Activated B cell treated with CpG ODN at 0.5 μM for 24 hours (primary cell): Measurements from ENCODE around the gene EIF4G1. TPM values are rescaled to one million over a fixed set of nuclear protein-coding genes. Genes with fewer than 3 reads are reported as not detected.

Experiments
- ATAC-seq: fragments of 200-7000 bp; cut with Tn5 transposase; one replicate; pipeline ENCODE4 v1.10.0; 2021; ENCODE audit warnings: low read depth, mild to moderate bottlenecking, moderate library complexity
- CTCF ChIA-PET: fragments of 350-600 bp; sonication (Branson Sonifier 250); formaldehyde crosslinking; loops from one replicate; lab custom pipeline; 2021; ENCODE audit warnings: antibody characterized with exemption; lab: Charles Lee
- POLR2A ChIA-PET: fragments of 350-600 bp; sonication (Branson Sonifier 250); formaldehyde crosslinking; loops from one replicate; lab custom pipeline; 2021; ENCODE audit warnings: antibody characterized with exemption; lab: Charles Lee
- DNase-seq: peaks from one replicate; pipeline ENCODE4 v3.0.0; 2022
- H3K27ac Mint-ChIP-seq: one replicate; pipeline ENCODE4 v1.8.0; 2020; ENCODE audit warnings: mixed read lengths
- H3K27me3 Mint-ChIP-seq: one replicate; pipeline ENCODE4 v1.8.0; 2021; ENCODE audit warnings: mixed read lengths
- H3K36me3 Mint-ChIP-seq: one replicate; pipeline ENCODE4 v1.8.0; 2021; ENCODE audit warnings: low read depth, mixed read lengths
- H3K4me1 Mint-ChIP-seq: one replicate; pipeline ENCODE4 v1.8.0; 2021; ENCODE audit warnings: mixed read lengths
- H3K4me3 Mint-ChIP-seq: one replicate; pipeline ENCODE4 v1.8.0; 2020; ENCODE audit warnings: mild to moderate bottlenecking, mixed read lengths
- H3K9me3 Mint-ChIP-seq: one replicate; pipeline ENCODE4 v1.8.0; 2020; ENCODE audit warnings: mixed read lengths
- intact Hi-C: fragments of 100-400 bp; cut with micrococcal nuclease; formaldehyde crosslinking; loops from one replicate; pipeline ENCODE4 v1.15.1; 2024
- total RNA-seq: library from RNA; stranded (reverse); gene quantifications from 2 replicates; pipeline ENCODE4 v1.2.3, GENCODE V29; 2022
- TF ChIP-seq, protein P1 (sequence below): fragments of 200-600 bp; IDR thresholded peaks from one replicate; pipeline ENCODE4 v1.8.0; 2022; ENCODE audit warnings: antibody characterized with exemption, mild to moderate bottlenecking

Gene EIF4G1
- total RNA-seq, 1 donor from 2014 or later: 319 TPM

- Mint-ChIP-seq H3K9me3 (no peaks in the 10 kb centered on the region), H3K27me3 (no peaks in the 10 kb centered on the region), H3K27ac (no peak overlapping the region), H3K36me3 (peaks cover 41% of the 10 kb centered on the region), H3K4me3 (no peak overlapping the region), H3K4me1 (peaks cover 14% of the 10 kb centered on the region)
- ATAC-seq (no peak), DNase-seq (no peak)
- CTCF ChIA-PET: no interaction called here
- intact Hi-C loops: no loop called here
- POLR2A ChIA-PET: no interaction called here
- TF ChIP-seq, protein P1, sequence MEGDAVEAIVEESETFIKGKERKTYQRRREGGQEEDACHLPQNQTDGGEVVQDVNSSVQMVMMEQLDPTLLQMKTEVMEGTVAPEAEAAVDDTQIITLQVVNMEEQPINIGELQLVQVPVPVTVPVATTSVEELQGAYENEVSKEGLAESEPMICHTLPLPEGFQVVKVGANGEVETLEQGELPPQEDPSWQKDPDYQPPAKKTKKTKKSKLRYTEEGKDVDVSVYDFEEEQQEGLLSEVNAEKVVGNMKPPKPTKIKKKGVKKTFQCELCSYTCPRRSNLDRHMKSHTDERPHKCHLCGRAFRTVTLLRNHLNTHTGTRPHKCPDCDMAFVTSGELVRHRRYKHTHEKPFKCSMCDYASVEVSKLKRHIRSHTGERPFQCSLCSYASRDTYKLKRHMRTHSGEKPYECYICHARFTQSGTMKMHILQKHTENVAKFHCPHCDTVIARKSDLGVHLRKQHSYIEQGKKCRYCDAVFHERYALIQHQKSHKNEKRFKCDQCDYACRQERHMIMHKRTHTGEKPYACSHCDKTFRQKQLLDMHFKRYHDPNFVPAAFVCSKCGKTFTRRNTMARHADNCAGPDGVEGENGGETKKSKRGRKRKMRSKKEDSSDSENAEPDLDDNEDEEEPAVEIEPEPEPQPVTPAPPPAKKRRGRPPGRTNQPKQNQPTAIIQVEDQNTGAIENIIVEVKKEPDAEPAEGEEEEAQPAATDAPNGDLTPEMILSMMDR: no peak
These were observed 54.3 kb downstream of the EIF4G1 start for GRCh38 chr3:184368586-184369183.

DNA sequence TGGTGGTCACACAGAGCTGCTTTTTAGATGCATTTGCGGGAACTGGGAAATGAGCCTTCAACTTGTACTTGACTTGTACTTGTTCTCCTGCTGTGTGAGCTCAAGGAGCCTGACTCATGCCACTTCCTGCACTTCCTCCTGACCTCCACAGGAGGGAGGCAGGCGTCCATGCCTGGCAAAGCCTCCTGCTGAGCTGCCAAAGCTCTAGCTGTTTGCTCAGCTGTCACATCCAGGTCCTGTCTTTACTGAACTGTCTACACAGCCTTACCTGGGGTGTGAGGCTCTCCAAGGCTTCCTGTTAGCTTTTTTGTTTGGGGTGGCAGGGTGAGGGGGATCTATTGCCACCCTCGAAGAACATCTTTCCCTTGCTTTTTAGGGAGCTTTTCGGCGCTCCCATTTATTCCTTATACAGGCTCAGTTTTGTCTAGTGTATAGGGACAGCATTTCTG, 57.2 kb downstream of the EIF4G1 start:
- CTCF ChIA-PET: interaction anchor here (0.6 to 5.3 kb wide), 11 partner anchors 9 to 377 kb away, joined by 3 to 75 read pairs (median 4); partner anchors contain the start of gene EPHB3
- intact Hi-C loops: loop anchor here (1.0 to 2.0 kb wide), 4 partner anchors 142 to 406 kb away; no protein-coding TSS in a partner anchor
- Mint-ChIP-seq H3K4me3 (no peak overlapping the region), H3K9me3 (no peaks in the 10 kb centered on the region), H3K27me3 (peaks cover 15% of the 10 kb centered on the region), H3K4me1 (peaks cover 2% of the 10 kb centered on the region), H3K36me3 (peaks cover 31% of the 10 kb centered on the region), H3K27ac (no peak overlapping the region)
- peak; percentile 97 for ATAC-seq
- DNase-seq: no peak
- TF ChIP-seq, protein P1: no peak
- POLR2A ChIA-PET: no interaction called here

- ChIA-PET CTCF (interaction anchor here (1.2 to 5.3 kb wide), 6 partner anchors 9 to 189 kb away, joined by 3 to 75 read pairs (median 9); partner anchors contain the start of gene EPHB3), POLR2A (interaction anchor here (1.1 kb wide), 1 partner anchor 10 kb away, joined by 3 read pairs; no protein-coding TSS in a partner anchor)
- H3K27ac Mint-ChIP-seq: no peak overlapping the region
- no peak for ATAC-seq
- TF ChIP-seq, protein P1: no peak
- H3K9me3 Mint-ChIP-seq: no peaks in the 10 kb centered on the region
- no peak for DNase-seq
- peaks cover 23% of the 10 kb centered on the region for H3K36me3 Mint-ChIP-seq
- intact Hi-C loops: no loop called here
- H3K4me3 Mint-ChIP-seq: no peak overlapping the region
- H3K27me3 Mint-ChIP-seq: peaks cover 22% of the 10 kb centered on the region
- H3K4me1 Mint-ChIP-seq: peaks cover 2% of the 10 kb centered on the region
These were observed 58.0 kb downstream of the EIF4G1 start for GRCh38 chr3:184372296-184372821.

GRCh38 chr3:184372911-184373310, 58.5 kb downstream of the EIF4G1 start:
- CTCF ChIA-PET: interaction anchor here (1.9 to 5.3 kb wide), 3 partner anchors 8 to 169 kb away, joined by 4 to 75 read pairs (median 39); no protein-coding TSS in a partner anchor
- H3K27ac Mint-ChIP-seq: no peak overlapping the region

More at GRCh38 chr3:184372911-184373310, 58.5 kb downstream of the EIF4G1 start:
- DNase-seq: no peak
- H3K4me3 Mint-ChIP-seq: no peak overlapping the region
- H3K4me1 Mint-ChIP-seq: peaks cover 2% of the 10 kb centered on the region
- TF ChIP-seq, protein P1: no peak
- intact Hi-C loops: no loop called here
- peaks cover 19% of the 10 kb centered on the region for H3K36me3 Mint-ChIP-seq
- no peaks in the 10 kb centered on the region for H3K9me3 Mint-ChIP-seq
- no peak for ATAC-seq
- POLR2A ChIA-PET: interaction anchor here (1.1 kb wide), 1 partner anchor 10 kb away, joined by 3 read pairs; no protein-coding TSS in a partner anchor
- H3K27me3 Mint-ChIP-seq: peaks cover 27% of the 10 kb centered on the region
